ENCODE data around the gene HECW1.
"Not testable (repeated sequence)": the region's sequence is repeated elsewhere in the genome, so short reads cannot be mapped to it uniquely, and the experiment has no call there.

The HECW1 gene

DNA sequence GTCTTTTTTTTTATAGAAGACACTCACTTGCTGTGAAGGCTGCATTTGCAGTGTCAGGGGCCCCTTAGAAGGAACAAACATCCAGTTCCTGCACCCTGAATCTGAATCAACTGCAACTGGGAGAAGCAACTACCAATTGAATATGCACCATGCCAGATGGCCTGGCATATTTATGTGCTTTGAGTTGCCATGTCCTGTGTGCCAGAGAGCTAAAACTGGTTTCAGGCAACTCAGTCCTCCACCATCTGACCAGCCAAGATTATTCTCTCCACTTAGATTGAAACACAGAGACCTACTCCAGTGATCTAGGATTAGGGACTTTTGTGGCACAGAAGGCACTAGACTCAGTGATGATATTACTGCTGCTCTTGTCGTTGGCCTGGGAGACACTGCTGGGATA, 225.4 kb downstream of the HECW1 start:
- Histone ChIP-seq H3K27me3 (ENCODE audit: control insufficient read depth, insufficient read depth, low read length, poor library complexity, severe bottlenecking) (no peaks in the 10 kb centered on the region), H3K4me3 (ENCODE audit: insufficient read depth, low read depth, low read length) (no peak overlapping the region), H3K27ac (ENCODE audit: insufficient read depth, low read depth, low read length, poor library complexity, severe bottlenecking) (no peak overlapping the region), H3K4me1 (ENCODE audit: control insufficient read depth, insufficient read depth, low read length) (no peaks in the 10 kb centered on the region), H3K9me3 (ENCODE audit: control insufficient read depth, low read length) (no peaks in the 10 kb centered on the region), H3K36me3 (ENCODE audit: control insufficient read depth, insufficient read depth, low read length) (no peaks in the 10 kb centered on the region)
- 86 to 96% methylated on average over 1 of the region's 1 CpG for WGBS, 2 experiments

DNA sequence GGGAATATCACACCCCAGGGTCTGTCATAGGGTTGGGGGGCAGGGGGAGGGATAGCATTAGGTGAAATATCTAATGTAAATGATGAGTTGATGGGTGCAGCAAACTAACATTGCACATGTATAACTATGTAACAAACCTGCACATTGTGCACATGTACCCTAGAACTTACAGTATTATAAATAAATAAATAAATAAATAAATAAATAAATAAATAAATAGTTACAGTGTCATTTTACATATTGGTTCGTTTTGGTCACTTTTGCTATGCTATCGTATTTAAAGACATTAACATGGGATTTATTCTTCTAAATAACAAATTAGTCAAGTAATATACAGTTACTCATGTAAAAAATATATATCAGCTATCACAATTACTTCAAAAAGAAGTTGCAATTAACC, 228.7 kb downstream of the HECW1 start:
- Histone ChIP-seq H3K4me1 (ENCODE audit: control insufficient read depth, insufficient read depth, low read length) (no peaks in the 10 kb centered on the region), H3K9me3 (ENCODE audit: control insufficient read depth, low read length) (no peaks in the 10 kb centered on the region), H3K27ac (ENCODE audit: insufficient read depth, low read depth, low read length, poor library complexity, severe bottlenecking) (no peak overlapping the region), H3K27me3 (ENCODE audit: control insufficient read depth, insufficient read depth, low read length, poor library complexity, severe bottlenecking) (no peaks in the 10 kb centered on the region), H3K4me3 (ENCODE audit: insufficient read depth, low read depth, low read length) (no peak overlapping the region), H3K36me3 (ENCODE audit: control insufficient read depth, insufficient read depth, low read length) (no peaks in the 10 kb centered on the region)
- WGBS, 2 experiments = no CpG with 5 or more reads among the region's 2 CpGs

- not testable (repeated sequence) for H3K36me3 ChIP-seq (ENCODE audit: control insufficient read depth, insufficient read depth, low read length); H3K9me3 ChIP-seq (ENCODE audit: control insufficient read depth, low read length); H3K27ac ChIP-seq (ENCODE audit: insufficient read depth, low read depth, low read length, poor library complexity, severe bottlenecking); H3K4me3 ChIP-seq (ENCODE audit: insufficient read depth, low read depth, low read length); H3K27me3 ChIP-seq (ENCODE audit: control insufficient read depth, insufficient read depth, low read length, poor library complexity, severe bottlenecking); H3K4me1 ChIP-seq (ENCODE audit: control insufficient read depth, insufficient read depth, low read length)
- WGBS, 2 experiments = 97 to 99% methylated on average over 4 of the region's 4 CpGs
These were observed 231.0 kb downstream of the HECW1 start for GRCh38 chr7:43343417-43343816.

DNA sequence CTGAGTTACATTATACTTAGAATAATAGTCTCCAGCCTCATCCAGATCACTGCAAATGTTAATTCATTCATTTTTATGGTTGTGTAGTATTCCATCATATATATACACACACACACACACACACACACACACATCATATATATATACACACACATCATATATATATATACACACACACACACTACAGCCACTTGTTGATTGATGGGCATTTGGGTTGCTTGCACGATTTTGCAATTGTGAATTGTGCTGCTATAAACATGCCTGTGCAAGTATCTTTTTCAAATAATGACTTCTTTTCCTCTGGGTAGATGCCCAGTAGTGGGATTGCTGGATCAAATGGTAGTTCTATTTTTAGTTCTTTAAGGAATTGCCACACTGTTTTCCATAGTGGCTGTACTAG, 233.2 kb downstream of the HECW1 start:
- H3K4me3 ChIP-seq (ENCODE audit: insufficient read depth, low read depth, low read length); H3K27ac ChIP-seq (ENCODE audit: insufficient read depth, low read depth, low read length, poor library complexity, severe bottlenecking); H3K9me3 ChIP-seq (ENCODE audit: control insufficient read depth, low read length); H3K4me1 ChIP-seq (ENCODE audit: control insufficient read depth, insufficient read depth, low read length); H3K27me3 ChIP-seq (ENCODE audit: control insufficient read depth, insufficient read depth, low read length, poor library complexity, severe bottlenecking); H3K36me3 ChIP-seq (ENCODE audit: control insufficient read depth, insufficient read depth, low read length): not testable (repeated sequence)
- 75 to 100% methylated on average over 1 of the region's 1 CpG for WGBS, 2 experiments

GRCh38 chr7:43351683-43352082, 239.2 kb downstream of the HECW1 start:
- no peaks in the 10 kb centered on the region for H3K36me3 ChIP-seq (ENCODE audit: control insufficient read depth, insufficient read depth, low read length)
- 95% methylated on average over 3 of the region's 3 CpGs for WGBS, 2 experiments
- no peak overlapping the region for H3K4me3 ChIP-seq (ENCODE audit: insufficient read depth, low read depth, low read length)
- H3K27ac ChIP-seq (ENCODE audit: insufficient read depth, low read depth, low read length, poor library complexity, severe bottlenecking) = no peak overlapping the region
- H3K4me1 ChIP-seq (ENCODE audit: control insufficient read depth, insufficient read depth, low read length) = no peaks in the 10 kb centered on the region
- no peaks in the 10 kb centered on the region for H3K27me3 ChIP-seq (ENCODE audit: control insufficient read depth, insufficient read depth, low read length, poor library complexity, severe bottlenecking)
- peaks cover 4% of the 10 kb centered on the region for H3K9me3 ChIP-seq (ENCODE audit: control insufficient read depth, low read length)

- no peak overlapping the region for H3K4me3 ChIP-seq (ENCODE audit: insufficient read depth, low read depth, low read length)
- H3K27me3 ChIP-seq (ENCODE audit: control insufficient read depth, insufficient read depth, low read length, poor library complexity, severe bottlenecking) = no peaks in the 10 kb centered on the region
- H3K9me3 ChIP-seq (ENCODE audit: control insufficient read depth, low read length) = peaks cover 4% of the 10 kb centered on the region
- H3K36me3 ChIP-seq (ENCODE audit: control insufficient read depth, insufficient read depth, low read length) = no peaks in the 10 kb centered on the region
- H3K4me1 ChIP-seq (ENCODE audit: control insufficient read depth, insufficient read depth, low read length) = no peaks in the 10 kb centered on the region
- no peak overlapping the region for H3K27ac ChIP-seq (ENCODE audit: insufficient read depth, low read depth, low read length, poor library complexity, severe bottlenecking)
- 91 to 100% methylated on average over 1 of the region's 1 CpG for WGBS, 2 experiments
These were observed 241.5 kb downstream of the HECW1 start for GRCh38 chr7:43353902-43354301.

DNA sequence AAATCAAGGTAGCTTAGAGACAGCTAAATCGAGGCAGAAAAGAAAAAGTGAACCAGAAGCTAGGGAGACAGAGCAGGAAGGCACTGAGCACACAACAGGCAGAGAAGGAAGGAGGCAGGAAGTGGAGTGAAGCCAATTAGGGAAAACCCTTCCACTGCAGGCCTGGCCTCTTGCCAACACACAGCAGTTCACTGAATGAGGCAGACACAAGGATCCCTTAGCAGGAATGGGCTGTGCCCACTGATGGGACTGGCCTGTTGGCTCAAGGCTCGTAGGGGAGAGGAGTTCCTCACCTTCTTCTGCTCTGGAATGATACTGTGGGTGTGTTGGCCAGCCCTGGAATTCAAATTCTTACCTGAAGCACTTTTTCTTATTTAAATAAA, 250.2 kb downstream of the HECW1 start:
- no peak overlapping the region for H3K27ac ChIP-seq (ENCODE audit: insufficient read depth, low read depth, low read length, poor library complexity, severe bottlenecking)
- 91 to 95% methylated on average over 2 of the region's 2 CpGs for WGBS, 2 experiments

GRCh38 chr7:43363035-43363791, 250.8 kb downstream of the HECW1 start:
- H3K9me3 ChIP-seq (ENCODE audit: control insufficient read depth, low read length) = no peaks in the 10 kb centered on the region
- H3K4me3 ChIP-seq (ENCODE audit: insufficient read depth, low read depth, low read length) = no peak overlapping the region
- no peaks in the 10 kb centered on the region for H3K4me1 ChIP-seq (ENCODE audit: control insufficient read depth, insufficient read depth, low read length)
- 87 to 92% methylated on average over 6 of the region's 6 CpGs for WGBS, 2 experiments
- H3K36me3 ChIP-seq (ENCODE audit: control insufficient read depth, insufficient read depth, low read length) = no peaks in the 10 kb centered on the region
- H3K27ac ChIP-seq (ENCODE audit: insufficient read depth, low read depth, low read length, poor library complexity, severe bottlenecking) = no peak overlapping the region
- H3K27me3 ChIP-seq (ENCODE audit: control insufficient read depth, insufficient read depth, low read length, poor library complexity, severe bottlenecking) = no peaks in the 10 kb centered on the region

More for the DNA sequence above, 250.2 kb downstream of the HECW1 start:
- Histone ChIP-seq H3K4me3 (ENCODE audit: insufficient read depth, low read depth, low read length) (no peak overlapping the region), H3K36me3 (ENCODE audit: control insufficient read depth, insufficient read depth, low read length) (no peaks in the 10 kb centered on the region), H3K4me1 (ENCODE audit: control insufficient read depth, insufficient read depth, low read length) (no peaks in the 10 kb centered on the region), H3K27me3 (ENCODE audit: control insufficient read depth, insufficient read depth, low read length, poor library complexity, severe bottlenecking) (no peaks in the 10 kb centered on the region), H3K9me3 (ENCODE audit: control insufficient read depth, low read length) (no peaks in the 10 kb centered on the region)

DNA sequence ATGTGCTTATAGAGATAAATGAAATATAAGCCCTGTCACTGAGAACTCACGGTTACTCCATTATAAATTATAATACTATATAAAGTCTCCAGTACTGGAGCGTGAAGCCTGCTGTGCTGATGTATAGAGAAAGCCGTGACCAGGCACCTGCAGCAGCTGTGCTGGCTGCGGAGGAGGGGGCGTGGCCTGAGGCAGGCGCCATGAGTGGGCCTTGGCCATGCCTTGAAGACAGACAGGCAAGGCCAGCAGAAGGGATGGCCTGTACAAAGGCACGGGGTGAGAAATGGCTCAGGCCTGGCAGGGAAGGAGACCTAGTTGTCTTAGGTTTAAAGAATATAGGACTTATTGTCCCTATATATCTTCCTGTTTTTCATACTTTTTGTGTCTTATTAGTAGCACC, 251.9 kb downstream of the HECW1 start:
- H3K27me3 ChIP-seq (ENCODE audit: control insufficient read depth, insufficient read depth, low read length, poor library complexity, severe bottlenecking) = no peaks in the 10 kb centered on the region
- no peaks in the 10 kb centered on the region for H3K9me3 ChIP-seq (ENCODE audit: control insufficient read depth, low read length)
- H3K27ac ChIP-seq (ENCODE audit: insufficient read depth, low read depth, low read length, poor library complexity, severe bottlenecking) = no peak overlapping the region
- no peaks in the 10 kb centered on the region for H3K4me1 ChIP-seq (ENCODE audit: control insufficient read depth, insufficient read depth, low read length)
- H3K4me3 ChIP-seq (ENCODE audit: insufficient read depth, low read depth, low read length) = no peak overlapping the region
- WGBS, 2 experiments = 95 to 96% methylated on average over 6 of the region's 7 CpGs
- no peaks in the 10 kb centered on the region for H3K36me3 ChIP-seq (ENCODE audit: control insufficient read depth, insufficient read depth, low read length)

GRCh38 chr7:43372676-43373355, 260.4 kb downstream of the HECW1 start:
- no peaks in the 10 kb centered on the region for H3K4me1 ChIP-seq (ENCODE audit: control insufficient read depth, insufficient read depth, low read length)
- no peak overlapping the region for H3K4me3 ChIP-seq (ENCODE audit: insufficient read depth, low read depth, low read length)
- no peaks in the 10 kb centered on the region for H3K27me3 ChIP-seq (ENCODE audit: control insufficient read depth, insufficient read depth, low read length, poor library complexity, severe bottlenecking)
- no peak overlapping the region for H3K27ac ChIP-seq (ENCODE audit: insufficient read depth, low read depth, low read length, poor library complexity, severe bottlenecking)
- 60 to 67% methylated on average over 6 of the region's 6 CpGs for WGBS, 2 experiments
- no peaks in the 10 kb centered on the region for H3K9me3 ChIP-seq (ENCODE audit: control insufficient read depth, low read length)
- H3K36me3 ChIP-seq (ENCODE audit: control insufficient read depth, insufficient read depth, low read length) = no peaks in the 10 kb centered on the region

Measured in ectodermal cell (in vitro differentiated cells).